GM18502 (cell line): ENCODE measurements around the gene CORO2B.

Experiments used
- ATAC-seq: cut with Tn5 transposase; IDR thresholded peaks from one replicate; pipeline ENCODE4 v1.9.1; 2021; ENCODE audit warnings: mild to moderate bottlenecking; ENCODE audit not compliant: unreplicated experiment, poor library complexity

Gene CORO2B

DNA sequence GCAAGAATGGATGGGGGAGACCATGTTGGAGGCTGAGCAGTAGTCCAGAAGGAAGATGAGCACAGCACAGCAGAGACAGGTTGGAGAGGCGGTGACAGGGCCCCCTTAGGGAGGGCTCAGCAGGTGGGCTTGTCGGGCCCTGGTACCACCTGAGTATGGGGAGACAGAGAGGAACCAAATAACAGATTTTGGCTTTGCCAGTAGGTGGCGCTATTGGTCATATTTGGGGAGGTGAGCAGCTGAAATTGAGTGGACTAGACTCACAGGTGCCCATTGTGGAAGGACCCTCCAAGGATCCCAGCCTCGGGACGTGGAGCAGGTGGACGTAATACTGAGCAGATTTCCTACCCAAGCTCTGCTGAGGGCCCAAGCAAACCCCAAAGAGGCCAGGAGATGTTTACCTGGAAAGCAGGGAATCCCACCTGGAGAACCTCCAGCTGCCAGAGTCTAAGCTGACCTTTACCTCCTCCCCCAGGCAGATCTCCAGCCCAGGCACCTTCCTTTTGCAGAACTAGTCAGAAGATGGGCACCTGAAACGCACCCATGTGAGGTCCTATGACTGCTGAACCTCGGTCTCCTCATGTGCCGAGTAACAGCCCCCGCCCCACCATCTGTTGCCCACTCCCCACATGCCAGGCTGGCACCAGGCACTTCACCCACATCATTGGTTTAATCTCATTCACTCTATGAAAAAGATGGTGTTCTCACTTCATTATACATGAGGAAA lies 24.6 kb upstream of the CORO2B start:
- ATAC-seq, result no peak

DNA sequence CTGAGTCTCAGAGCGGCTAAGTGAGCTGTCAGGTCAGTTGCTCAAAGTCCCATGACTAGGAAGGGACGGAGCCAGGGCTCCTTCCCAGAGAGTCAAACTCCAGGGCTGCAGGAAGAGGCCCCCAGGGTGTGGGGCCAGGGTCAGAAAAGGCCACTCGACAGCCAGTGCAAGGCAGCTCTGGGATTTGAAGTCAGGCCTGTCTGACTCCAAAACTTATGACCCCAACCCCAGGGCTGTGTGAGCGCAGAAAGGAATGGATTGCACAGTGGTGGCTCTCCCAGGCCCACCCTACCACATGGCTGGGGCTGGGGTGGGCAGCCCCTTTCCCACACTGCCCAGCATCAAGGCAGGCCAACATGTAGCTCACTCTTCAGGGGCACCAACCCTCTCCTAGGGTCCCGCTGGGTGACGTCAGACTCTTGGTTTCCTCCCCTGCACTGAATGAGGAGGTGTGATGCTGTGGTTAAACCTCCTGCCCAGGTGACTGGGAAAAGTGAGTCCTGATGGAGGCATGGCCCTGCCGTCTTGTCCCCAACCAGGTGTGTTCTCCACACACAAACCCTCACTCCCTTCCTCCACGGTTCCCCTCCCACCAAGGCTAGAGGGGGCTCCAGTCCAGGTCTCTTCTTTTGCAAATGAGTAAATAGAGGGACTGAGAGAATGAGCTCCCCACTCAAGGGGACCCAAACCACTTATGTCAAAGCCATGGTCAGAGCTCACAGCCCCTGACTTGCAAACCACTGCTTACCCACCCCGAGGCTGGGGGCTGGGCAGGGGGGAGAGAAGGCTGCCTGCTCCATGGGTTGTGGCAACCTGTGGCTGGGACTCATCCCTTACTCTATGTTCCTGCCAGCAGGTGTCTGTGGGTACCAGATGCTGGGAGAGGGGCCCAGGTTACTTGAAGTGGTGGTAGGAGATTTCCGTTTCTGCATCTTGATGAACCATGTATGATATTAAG lies 23.8 kb upstream of the CORO2B start:
- ATAC-seq, result no peak

DNA sequence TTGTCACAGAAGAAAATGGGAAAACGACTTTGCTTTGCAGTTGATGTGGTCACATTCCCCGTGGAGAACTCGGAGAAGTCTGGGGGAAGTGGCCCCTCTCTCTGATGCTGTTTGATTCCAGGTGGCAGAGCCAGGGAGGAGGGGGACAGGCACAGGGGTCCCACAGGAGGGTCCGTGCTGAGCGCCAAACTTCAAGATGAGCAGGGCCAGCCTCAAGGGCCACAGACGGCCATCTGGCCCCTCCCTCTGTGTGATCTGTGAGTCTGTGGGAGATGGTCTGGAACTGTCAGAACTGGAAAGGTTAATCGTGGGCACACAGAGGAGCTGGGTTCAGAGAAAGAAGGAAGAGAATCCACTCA lies 23.1 kb upstream of the CORO2B start:
- ATAC-seq, result no peak

DNA sequence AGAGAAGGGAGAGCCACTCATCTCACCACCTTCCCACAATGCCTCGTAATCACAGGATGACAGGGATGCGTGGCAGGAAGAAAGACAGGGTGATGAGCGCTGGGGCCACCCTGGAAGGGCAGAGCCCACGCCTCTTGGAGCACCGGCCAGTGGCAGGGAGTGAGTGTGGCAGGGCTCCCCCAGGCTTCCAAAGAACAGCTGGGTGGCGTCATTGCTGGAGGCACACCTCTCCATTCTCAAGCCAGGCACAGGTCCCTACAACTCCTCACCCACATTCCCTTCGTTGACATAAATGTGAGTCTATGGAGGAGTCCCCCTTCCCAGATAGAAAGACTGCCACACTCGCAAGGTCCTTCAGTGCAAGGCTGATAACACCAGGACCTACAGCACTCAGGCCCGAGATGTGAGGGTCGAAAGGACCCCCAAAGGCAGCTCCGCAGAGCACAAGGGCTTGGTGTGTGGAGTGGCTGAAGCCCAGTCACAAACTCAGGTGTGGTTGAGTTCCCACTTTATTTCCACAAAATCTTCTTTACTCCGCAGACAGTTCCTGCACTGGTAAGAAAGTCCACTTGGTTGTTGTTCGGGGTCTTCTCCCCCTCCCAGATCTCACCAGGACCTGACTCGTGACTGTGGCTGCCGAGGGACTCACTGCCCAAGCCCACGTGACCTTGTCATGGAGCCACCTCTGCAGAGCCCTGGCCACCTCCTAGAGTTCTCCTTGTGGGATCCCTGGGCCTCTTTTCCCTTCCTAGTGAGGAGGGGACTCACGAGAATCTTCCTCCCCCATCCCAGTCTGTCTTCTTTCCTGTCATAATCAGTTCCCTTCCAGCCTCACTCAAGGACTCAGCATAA lies 22.4 kb upstream of the CORO2B start:
- no peak for ATAC-seq

DNA sequence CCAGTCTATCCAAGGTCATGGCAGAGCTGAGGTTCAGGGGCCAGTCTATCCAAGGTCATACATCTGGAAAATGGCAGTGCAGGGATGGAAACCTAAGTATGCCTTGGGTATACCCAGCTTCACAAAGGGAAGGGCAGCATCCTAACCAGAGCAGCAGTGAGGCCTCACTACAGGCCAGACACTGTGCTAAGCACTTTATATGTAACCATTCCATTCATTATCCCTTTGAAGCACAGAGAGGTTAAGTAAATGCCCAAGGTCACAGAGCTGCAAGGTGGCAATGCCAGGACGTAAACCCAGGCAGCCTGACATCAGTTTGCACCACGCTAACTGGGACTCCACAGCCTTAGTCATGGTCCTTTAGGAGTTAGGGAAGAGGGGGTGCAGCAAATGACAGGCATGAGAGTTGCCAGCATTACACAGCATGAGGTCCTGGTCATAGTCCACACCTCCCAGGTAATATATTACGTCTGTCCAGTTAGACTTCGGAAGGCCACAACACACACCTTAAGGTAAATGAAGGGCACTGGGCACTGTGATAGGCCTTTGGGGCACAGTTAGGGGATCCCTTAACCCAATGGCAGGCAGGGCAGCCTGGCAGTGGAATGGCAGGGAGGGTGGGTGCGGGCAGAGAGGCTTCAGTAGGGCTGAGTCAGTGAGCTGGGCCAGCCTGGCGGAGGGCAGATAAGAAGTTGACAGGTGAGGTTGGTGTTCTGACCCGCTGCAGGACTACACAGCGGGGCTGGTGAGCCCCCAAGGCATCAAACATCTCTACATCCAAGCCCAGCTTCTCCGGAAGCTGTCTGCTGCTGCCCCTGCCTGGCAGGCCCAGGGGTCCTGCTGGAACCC lies 21.1 kb upstream of the CORO2B start:
- ATAC-seq, result no peak

DNA sequence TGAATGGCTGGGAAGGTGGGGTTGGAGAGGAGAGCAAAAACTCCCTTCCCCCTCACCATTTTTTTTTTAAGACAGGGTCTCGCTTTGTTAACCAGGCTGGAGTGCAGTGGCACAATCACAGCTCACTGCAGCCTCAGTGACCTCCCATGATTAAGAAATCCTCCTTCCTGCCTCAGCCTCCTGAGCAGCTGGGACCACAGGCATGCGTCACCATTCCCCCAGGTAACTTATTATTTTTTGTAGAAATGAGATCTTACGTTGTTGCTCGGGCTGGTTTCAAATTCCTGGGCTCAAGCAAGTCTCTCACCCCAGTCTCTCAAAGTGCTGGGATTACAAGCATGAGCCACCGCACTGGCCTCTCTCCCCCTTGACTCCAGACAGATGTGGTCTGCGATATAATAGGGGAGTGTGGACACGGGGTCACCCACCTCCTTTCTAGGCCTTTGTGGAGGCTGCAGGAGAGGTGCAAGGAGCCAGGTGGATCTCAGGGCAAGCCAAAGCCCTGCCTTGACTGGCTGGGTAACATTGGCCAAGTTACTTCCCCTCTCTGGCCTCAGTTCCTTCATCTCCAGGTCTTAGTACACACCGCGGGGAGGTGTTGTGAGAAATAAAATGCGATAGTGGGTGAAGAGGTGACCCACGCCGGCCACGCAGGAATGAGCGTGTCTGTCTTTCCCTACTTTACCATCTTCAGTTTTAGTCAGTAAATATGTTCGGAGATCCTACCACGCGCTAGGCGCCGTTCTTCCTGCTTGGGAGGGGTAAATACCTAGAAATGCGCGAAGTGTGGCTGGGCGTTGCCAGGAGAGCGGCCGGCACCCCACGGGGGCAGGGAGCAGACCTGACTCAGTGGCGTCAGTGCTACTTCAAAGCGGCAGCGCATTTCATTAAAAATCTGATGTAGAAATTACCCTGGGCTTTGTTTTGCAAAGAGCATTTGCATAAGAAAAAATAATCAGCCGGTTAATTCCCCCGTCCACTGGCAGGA lies 20.2 kb upstream of the CORO2B start:
- ATAC-seq, result no peak

DNA sequence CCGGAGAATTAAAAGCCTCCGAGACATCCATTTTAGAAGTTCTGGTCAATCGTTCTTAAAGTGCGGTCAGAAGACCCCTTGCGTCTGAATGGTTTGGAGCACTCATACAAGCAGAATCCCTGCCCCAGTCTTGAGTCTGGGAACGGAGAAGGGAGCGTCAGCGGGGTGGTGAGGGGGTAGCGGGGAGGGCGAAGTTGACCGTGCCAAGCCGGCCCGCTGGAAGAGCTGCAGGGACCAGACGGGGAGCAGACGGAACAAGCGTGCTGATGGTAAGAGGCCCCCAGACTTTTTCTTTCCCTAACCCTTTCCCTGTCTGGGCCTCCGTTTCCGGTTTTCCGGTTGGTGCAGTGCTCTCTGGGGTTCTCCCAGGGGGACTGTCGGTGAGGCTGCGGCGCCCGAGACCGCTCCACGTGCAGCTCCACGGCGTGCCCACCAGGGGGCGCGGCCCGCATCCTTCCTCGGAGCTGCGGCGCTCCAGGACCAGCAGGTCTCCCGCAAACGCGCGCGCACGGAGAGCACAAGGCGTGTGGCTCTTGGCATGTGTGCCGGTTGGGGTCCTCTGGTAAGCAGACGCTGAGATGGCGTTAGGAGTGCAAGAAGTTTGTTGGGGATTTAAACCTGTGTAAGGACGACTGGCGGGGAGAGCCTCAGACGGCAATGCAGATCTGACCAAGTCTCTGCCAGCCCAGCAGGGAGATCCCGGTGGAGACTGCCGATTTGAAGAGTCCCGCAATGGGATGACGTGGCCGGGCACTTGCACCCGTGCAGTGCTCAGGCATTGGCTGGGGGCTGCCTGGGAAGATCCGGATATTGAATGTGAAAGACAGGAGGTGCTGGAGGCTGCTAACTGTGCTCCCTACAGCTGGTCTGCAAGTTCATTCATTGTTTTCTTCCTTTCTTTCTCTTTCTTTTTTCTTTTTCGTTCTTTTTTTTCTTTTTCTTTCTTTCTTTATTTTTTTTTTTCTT lies 19.2 kb upstream of the CORO2B start:
- no peak for ATAC-seq

DNA sequence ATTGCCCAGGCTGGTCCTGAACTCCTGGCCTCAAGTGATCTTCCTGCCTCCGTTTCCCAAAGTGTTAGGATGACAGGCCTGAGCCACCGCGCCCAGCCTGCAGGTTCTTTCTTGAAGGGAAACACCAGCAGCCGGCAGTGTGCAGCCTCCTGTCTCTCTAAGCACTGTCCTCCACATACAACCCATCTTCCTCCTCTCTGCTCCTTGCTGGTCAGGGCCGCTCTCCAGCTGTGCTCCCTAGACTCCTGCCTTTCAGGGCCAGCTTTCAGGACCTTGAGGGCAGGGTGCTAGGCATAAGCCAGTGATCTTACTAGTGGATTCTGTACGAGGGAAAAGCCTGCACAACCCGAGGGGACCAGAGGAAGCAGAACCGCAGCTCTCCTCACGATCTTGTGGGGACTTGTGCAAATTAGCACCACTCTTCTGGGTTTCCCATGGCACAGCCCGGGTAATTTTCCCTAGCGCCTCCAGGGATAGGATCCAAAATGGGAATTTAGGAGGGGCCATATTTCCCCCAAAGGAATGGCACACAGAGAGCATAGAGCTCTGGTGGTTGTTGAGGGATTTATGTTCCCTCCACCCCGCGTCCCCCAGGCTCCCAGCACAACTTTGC lies 18.2 kb upstream of the CORO2B start:
- no peak for ATAC-seq

DNA sequence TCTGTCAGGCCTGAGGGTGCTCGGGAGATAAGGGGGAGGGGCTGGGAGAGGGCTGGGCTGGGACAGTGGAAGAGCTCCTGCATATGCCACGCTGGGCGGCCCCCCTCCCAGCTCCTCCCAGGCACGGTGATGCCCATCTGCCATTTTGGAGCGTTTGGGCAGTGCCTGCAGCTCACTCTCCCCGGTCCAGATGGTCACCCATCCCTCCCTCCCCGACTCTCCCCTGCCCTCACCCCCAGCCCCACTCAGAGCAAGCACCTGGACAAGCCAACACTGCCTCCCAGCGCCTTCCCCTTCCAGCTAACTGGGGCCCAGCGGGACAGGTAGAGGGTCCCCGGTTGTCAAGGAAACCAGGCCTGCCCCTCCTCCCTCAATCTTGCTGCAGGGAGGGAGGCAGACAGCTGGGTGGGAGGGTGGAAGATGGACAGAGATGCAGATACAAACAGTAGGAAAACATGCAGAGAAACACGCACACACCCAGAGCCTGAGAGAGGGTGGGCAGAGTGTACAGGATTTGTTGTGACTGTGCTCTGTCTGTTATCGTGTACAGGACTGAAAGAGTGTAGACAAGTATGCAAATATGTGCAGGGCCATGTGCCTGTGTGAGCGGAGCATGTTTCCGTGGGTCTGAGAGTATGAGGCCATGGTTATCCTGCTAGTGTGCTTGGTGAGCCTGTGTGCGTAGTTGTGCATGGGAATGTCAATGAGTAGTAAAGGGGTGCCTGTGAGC lies 17.5 kb upstream of the CORO2B start:
- ATAC-seq, result no peak

DNA sequence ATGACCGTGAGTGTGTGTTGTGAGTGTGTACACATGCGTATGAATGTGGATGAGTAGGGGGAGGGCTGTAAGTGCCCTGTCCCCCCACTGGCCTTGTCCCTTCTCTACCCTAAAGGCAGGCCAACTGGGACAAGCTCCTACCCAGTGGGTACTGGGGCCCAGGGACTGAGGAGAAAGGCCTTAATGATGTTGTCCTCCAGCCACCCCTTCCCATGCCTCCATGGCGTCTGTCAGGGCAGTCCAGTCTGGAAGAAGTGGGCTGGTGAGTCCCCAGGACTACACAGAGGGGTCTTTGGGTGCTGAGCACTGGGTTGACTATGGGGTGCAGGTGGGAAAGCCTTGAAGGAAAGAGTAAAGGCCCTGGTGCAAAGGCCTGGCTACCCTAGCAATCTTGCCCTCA lies 16.9 kb upstream of the CORO2B start:
- no peak for ATAC-seq

DNA sequence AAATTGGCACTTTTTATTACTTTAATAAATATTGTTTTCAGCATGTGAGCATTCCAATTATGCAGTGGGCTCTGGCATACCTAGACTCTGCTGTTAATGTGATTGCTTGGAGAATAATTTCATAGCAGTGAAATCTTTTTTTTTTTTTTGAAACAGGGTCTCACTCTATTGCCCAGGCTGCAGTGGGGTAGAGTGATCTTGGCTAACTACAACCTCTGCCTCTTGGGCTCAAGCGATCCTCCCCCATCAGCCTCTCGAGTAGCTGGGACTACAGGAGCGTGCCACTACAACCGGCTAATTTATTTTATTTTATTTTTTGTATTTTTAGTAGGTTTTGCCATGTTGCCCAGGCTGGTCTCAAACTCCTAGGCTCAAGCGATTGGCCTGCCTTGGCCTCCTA lies 14.6 kb upstream of the CORO2B start:
- no peak for ATAC-seq

DNA sequence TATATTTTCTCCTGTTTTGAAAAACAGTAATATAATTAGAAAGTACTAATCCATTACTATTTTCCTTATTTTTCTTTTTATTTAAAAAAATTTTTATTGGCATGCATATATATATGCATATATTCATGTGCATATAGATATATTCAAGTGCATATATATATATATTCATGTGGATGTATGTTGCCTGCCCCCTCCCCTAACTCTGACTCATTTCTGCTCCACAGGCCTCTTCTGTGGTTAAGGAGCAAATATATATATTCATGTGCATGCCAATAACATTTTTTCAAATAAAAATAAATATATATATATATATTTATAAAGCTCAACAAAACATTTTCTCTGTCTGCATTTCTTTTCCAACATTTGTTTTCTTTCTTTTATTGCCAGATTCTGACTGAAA lies 13.6 kb upstream of the CORO2B start:
- no peak for ATAC-seq

DNA sequence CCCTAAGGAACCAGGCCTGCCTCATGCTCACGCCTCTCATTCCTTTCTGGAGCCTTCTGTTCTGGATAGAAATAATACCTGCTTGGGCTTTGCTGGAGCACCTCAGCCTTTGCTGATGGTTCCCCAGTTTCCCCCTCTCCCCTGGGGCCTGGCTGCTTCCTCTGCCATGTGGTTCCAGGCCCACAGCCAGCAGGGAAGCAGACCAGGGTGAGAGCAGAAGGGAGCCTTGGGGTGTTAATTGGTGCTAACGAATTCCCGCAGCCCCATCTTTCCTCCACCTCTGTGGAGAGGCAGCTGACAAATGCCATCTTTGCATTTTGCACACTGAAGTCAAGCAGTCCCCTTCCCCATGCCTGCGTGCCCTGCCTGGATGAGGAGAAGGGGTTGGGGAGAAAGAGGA lies 13.1 kb upstream of the CORO2B start:
- ATAC-seq, result no peak

DNA sequence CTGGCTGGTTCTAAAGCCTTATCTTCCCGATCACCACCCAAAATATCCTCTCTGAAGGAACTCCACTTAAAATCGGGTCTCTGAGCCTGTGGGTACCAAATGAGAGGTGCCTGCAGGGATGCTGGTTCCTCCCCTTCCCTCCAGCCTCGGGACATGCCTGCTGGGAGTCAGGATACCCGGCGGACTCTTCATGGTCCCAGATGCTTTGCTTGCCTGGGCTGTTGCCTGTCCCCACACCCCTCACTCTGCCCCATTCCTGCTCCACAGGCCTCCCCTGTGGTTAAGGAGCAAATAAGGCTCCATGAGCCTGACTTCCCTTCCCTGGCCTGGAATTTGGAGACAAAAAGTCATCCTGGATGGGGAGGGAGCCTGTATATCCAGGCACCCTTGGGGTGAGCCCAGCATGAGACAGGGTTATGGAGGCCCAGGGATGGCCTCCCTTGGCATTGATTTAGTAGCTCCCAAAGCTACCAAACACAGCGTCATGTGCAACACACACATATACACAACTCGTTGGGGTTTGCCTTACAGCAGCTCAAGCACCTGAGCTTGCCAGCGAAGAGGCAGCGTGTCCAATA lies 12.3 kb upstream of the CORO2B start:
- no peak for ATAC-seq

DNA sequence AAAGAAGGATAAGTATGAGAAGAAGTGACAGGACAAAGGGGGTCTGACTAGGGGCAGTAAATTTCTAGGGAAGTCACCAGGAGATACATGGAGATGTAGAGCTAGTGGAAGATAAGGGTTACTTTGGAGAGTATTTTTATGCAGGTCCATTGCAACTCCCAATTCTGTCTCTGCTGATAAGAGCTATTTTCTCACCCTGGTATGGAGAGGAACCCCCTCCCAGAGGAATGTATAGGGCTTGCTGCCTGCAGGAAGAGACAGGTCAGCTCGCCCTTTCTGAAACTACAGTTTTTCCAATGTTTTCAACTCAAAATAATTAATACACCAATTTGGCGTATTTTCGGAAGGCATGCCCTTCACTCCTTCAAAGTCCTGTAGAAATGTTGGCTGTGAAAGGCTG lies 11.4 kb upstream of the CORO2B start:
- no peak for ATAC-seq

DNA sequence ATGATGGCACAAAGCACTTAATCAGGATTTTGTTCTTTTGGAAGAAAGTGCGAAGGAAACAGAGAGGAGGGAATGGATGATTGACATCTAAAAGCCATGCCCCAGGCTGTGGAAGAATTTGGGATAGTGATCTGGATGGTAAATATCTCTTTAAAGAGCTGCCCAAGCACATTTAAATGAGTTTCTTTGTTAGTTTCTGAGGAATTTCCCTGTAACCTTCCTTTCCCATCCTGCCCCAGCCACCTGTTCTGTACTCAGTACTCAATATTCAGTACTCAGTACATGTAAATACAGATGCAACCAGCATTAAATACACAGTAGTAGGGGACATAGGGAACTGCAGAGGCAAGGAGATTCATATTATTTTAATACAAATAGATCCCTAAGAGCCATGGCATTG lies 7.8 kb upstream of the CORO2B start:
- no peak for ATAC-seq
